NCI-H2171 (cell line): ENCODE data around the gene CYP27A1.

ENCODE experiments used
- DNase-seq: peaks from one replicate; lab custom pipeline; 2025; lab: John Stamatoyannopoulos, UW

The CYP27A1 gene

DNA sequence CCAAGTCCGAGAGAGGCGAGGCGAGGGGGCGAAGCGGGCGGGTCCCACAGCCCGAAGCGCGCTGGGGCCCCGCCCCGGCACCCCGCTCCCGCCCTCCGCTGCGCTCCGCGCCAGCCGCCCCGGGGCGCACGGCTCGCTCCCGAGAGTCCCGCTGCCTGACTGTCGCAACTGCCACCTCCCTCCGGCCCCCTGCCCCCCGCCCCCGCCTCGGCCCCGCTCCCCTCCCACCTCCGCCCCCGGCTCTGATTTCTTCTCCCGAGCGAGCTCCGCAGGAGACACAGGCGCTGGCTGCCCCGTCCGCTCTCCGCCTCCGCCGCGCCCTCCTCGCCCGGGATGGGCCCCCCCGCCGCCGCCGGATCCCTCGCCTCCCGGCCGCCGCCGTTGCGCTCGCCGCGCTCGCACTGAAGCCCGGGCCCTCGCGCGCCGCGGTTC is 77.6 kb downstream of the CYP27A1 start, which contains the start of gene WNT6:
Gene WNT6 (plus strand): TSS at position 250 of the 432 bp plus-strand sequence. CDS start 233 bp downstream, outside the sequence.
- peak; percentile 5 for DNase-seq

DNA sequence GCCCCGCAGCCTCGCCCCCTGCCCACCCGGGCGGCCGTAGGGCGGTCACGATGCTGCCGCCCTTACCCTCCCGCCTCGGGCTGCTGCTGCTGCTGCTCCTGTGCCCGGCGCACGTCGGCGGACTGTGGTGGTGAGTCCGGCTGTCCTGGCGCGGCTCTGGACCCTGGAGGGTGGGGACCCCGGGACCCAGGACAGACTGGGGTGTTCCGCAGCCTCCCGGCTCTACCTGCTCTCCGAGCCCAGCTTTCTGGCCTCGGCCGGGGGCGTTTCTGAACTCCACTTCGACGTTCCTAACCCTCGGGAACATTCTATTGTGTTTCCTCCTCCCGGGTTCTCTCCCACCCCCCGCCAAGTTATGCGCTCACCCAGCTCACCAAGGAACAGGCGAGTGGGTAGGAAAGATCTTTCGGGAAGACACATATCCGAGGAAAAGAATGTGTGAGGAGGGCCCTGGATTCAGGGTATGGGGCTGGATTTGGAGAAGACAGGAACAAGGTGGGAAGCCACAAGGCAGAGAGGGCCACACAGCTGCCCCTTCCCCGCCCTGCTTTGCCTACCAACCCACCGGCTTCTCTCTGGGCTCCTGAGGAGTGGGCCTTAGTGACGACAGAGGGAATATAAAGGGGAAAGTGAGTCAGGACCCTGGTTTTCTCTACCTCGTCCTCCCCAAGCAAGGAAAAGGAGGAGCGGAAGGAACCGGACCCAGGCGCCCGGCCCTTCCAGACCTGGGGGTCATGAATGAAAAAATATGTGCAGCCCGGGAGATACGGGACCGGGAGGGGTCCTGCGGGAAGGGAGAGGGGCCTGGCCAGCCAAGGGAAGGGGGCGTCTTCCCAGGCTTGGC is 78.3 kb downstream of the CYP27A1 start:
- no peak for DNase-seq

DNA sequence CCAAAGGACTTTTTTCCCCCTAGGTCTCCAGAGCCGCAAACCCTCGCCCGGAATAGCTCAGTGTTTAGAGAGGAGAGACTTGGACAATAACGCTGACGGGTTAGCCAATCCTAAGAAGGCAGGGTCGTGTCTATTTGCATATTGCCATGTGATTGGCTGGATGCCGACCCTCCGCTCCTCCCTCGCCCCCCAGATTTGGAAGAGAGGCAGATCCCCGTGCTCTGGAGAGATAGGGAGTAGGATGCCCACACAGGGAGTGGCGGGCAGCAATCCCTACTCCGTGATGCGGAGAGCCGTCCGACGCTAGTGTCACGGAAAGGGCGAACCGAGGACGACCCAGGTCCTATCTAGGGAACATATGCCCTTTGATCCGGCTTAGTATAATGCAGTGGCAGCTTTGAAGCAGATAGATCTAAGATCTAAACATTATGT is 79.0 kb downstream of the CYP27A1 start:
- DNase-seq = peak; percentile 96

DNA sequence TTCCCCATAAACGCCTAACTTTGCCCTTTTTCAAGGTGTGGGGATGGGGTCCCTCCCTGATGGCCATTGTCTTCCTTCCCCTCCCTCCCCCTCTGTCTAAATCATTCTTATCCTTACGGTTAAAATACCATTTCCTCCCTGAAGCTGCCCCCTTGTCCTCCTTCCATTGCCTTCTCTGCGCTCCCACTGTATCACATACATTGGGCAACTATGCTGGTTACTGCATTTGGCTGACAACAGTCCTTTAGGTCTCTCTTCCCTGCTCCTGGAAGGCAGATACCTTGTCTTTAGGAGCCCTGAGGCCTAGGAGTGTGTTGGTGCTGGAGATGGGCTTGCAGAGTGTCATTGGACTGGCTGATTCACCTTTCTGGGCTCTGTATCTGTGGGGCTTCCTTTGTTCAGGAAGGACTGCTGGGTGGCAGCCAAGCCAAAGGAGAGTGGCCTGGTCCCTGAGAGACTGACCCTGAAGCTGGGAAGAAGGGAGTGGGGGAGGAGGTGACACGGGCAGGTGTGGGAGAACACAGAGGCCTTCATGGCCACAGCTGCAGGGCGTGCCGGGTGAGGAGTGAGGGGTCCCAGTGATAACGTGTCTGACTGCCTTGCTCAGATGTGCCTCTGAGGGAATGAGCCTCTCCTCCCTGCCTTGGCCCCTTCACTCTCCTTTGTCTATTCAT is 79.8 kb downstream of the CYP27A1 start:
- DNase-seq = no peak

DNA sequence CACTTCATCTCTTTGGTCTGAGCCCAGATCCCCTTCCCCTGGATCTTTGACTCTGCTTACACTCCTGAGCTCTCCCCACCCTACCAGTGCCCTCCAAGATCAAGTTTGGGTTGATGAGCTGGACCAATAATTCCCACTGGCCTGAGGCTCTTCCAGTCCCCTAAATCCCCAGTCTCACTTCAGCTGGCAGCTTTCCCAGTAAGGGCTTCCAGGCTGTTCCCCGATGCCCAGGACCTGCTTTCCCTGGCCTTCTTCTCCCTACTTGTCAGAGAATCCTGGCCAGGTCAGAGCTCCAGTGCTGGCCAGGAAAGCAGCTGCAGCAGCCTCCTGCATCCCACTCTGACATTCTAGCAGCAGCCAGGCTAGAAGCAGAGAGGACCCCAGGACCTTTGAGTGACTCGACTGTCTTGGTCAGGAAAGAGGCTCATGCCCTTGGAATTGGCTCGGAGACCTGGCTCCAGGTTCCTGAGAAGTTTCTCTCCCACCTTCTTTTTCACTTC is 81.1 kb downstream of the CYP27A1 start:
- no peak for DNase-seq
